Cardiac septum (tissue), 1 donor: ENCODE measurements around the gene SCAPER. TPM values are rescaled to one million over a fixed set of nuclear protein-coding genes. Genes with fewer than 3 reads are reported as not detected.
"Not testable (repeated sequence)": the region's sequence is repeated elsewhere in the genome, so short reads cannot be mapped to it uniquely, and the experiment has no call there.

ENCODE experiments used
- DNase-seq: peaks from one replicate; pipeline ENCODE4 v3.0.0-alpha.2; 2020; ENCODE audit warnings: low spot score
- intact Hi-C: fragments of 100-400 bp; cut with DNase I; formaldehyde crosslinking; loops from one replicate; pipeline ENCODE4 v1.14.0; 2022
- total RNA-seq: library from RNA; stranded (reverse); fragmentation: NEBNext Ultra II Directional; extraction: Animal tissue kit (Norgen Biotek cat#: 25700); gene quantifications from one replicate; pipeline ENCODE4 v1.2.1, GENCODE V29; 2021
- donor health status: DM: no; HTN: no; CAD: no.

The SCAPER gene
- total RNA-seq, 1 donor from 2014 or later: 31.9 TPM

DNA sequence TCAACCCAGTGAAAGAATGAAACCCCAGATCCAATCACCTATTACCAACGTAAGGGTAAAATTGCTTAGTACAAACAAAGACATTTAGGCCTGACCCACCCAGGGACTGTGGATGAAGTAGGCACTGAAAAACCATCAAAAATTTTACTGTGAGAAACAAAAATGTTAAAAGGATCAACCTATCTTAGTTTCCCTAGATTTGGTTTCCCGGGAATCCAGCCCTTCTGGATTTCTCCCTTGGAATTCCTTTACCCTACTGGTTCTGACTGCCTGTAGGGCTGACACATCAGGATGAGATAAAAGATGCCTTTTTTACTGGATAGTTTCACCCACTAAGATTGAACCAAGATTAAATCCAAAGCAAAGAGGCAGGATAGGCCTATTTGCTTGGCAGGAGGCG, 102.7 kb downstream of the SCAPER start:
- intact Hi-C loops: no loop called here
- DNase-seq: no peak

DNA sequence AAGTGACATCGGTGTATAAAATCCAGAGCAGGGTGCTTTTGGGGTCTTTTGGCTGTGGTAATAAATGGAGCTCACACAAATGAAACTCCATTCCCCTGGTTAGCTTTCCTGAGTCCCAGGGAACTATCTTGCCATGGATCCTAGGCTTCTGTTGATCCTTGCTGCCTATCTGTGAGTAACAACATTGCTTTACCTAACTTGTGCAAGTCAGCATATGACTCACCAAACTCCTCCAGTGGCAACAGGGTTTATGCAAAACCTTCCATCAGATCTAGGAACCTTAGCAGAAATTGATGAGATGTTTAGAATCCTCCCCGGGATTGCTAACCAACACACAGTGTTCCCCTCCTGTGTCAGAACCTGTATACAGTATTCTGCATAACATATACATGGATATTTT, 105.4 kb downstream of the SCAPER start:
- intact Hi-C loops: no loop called here
- no peak for DNase-seq

DNA sequence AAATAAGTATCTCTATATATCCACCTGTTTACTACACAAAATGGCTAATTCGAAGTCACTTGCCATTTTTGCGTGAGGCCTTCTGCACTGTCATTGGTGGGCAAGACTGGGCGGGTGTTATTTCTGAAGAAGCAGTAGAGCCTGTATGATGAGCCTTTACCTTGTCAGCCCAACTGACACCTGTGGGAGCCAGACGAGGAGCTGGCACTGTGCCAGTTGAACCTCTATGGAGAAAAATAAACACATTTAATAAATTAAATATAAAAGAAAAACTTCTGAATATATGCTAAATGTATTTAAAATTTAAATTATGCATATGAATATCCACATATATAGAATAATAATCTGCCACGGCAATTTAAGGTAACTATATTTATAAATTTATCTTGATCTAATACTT, 109.9 kb downstream of the SCAPER start:
- intact Hi-C loops: no loop called here
- DNase-seq: no peak

DNA sequence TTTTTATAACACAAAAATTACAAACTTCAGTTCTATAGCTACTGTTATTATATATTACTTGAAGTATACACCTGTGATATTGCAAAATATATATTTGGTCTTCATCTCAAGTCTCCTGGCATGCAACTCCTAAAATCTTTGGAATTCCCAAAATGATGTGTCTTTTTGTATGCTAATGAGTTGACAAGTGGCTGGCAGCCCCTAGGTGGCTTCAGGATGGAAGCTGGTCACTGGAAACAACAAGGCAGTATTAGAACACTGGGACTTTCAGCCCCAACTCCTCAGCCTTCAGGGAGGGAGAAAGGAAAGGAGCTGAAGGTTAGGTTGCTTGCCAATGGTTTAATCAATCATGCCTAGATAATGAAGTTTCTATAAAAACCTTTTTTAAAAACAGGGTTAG, 112.0 kb downstream of the SCAPER start:
- intact Hi-C loops: no loop called here
- no peak for DNase-seq

DNA sequence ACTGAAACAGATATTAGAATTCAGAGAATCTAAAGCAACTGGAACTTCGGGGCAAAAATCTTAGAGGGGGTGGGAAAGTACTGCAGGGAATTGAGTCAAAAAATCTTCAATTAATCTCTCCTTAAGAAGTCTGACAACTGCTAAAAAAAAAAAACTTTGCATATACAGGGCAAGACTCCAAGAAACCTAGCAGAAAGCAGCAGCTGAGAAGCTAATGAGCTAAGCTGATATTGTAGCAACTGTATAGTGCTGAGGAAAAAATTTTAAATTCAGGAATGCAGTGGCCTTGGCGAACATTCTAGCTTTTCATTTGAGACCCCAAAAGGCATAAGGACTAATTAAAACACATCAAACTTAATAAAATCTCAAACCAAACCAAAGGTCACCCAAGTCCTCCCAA, 113.6 kb downstream of the SCAPER start:
- intact Hi-C loops: no loop called here
- DNase-seq: no peak

DNA sequence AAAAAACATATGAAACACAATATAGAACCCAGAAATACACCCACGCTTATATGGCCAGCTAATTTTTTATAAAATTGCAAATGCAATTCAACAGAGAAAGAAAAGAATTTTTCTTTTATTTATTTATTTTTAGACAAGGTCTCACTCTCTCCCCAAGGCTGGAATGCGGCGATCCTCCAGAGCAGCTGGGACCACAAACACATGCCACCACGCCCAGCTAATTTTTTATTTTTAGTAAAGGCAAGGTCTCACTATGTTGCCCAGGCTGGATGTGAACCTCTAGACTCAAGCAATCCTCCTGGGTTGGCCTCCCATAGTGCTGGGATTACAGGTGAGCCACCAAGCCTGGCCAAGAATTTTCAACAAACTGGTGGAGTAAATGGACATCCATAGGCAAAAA, 117.9 kb downstream of the SCAPER start:
- intact Hi-C loops: no loop called here
- no peak for DNase-seq

DNA sequence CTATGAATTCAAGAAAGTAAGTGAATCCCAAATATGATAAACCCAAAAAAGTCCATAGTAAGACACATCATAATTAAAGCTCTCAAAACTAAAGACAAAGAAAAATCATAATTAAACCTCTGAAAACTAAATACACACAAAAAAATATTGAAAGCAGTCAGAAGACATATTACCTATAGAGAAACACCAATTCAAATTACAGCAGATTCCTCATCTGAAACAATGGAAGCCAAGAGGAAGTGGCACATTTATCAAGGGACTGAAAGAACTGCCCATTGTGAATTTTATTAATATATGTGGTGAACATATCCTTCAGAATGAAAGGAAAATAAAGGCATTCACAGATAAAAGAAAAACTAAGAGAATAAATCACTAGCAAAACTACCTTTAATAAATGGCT, 128.2 kb downstream of the SCAPER start:
- no peak for DNase-seq
- intact Hi-C loops: no loop called here

DNA sequence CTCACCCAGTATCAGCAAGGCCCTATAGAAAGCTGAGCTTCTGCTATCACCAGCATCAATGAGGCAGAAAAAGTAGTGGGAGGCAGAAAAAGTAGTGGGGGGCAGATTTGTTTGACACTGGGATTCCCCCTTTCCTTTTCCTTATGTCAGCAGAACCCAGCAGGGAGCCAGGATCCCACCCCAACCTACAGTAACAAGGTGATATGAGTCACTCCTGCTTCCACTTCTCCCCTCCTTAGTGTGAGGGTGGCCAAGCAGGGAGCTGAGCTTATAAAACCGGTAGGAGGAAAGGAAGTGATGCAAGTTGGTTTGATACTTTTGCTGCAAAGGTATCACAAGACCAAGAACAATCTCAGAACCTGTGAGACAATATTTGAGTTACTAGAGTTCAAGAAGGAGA, 128.7 kb downstream of the SCAPER start:
- intact Hi-C loops: no loop called here
- no peak for DNase-seq

DNA sequence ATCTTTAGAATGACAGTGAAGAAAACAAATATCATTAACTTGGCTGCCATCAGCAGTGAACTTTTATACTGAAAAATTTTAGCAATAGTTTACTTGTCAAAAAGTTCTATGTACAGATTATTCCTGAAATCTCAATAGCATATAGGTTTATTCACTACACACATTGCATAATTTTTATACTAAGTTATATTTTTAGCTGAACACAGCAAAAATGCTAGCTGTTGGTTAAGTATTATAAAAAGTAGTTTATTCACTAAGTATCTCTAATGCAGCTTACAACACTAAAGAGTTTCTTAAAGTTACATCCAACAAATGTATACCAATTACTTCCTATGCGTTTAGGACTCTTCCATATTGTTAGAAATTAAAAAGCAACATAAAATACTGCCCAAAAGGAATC, 131.9 kb downstream of the SCAPER start:
- DNase-seq: no peak
- intact Hi-C loops: no loop called here

DNA sequence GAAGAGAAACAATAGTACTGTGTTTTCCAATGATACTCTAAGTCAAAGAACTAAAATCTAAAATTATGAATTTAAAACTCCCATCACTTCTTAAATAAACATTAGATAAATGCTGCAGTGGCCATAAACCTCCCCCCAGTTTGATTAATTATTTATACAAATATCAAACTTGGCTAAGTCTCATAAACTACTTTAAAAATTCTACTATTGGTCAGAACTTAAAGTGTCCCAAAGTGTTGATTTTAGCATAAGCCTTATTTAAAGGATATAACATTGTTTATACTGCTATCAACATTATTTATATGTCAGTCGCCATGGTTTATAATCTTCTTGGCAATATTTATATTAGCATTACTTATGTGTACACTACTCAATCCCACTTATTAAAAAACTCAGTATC, 132.4 kb downstream of the SCAPER start:
- intact Hi-C loops: no loop called here
- DNase-seq: no peak

DNA sequence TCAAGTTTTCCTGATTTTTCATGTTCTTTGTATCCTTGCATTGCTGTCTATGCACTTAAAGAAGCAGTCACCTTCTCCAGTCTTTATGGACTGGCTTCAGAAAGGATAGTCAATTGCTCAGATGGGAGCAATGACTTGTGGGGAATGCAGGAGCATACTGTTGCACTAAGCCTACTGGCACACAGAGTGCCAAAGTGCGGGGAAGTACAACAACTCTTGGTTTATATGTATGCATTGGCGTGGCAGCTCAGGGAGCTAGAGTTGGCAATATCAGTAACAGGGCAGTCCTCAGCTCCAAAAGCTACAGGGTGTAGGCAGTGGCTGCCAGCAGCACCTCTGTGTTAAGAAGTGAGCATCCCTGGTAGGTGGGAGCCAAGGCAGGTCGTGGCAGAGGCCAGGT, 141.1 kb downstream of the SCAPER start:
- intact Hi-C loops: no loop called here
- no peak for DNase-seq

DNA sequence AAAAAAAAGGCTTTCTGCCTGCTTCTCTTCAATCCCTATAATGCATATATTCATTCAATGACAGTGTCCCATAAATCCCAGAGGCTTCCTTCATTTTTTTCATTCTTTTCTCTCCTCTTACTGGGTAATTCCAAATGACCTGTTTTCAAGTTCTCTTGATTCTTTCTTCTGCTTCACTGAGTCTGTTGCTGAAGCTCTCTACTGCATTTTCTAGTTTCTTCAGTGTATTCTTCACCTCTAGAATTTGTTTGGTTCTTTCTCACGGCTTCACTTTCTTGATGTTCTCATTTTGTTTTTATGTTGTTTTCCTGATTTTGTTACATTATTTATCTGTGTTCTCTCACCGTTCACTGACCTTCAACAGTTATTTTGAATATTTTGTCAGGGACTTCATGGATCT, 141.6 kb downstream of the SCAPER start:
- no peak for DNase-seq
- intact Hi-C loops: no loop called here

DNA sequence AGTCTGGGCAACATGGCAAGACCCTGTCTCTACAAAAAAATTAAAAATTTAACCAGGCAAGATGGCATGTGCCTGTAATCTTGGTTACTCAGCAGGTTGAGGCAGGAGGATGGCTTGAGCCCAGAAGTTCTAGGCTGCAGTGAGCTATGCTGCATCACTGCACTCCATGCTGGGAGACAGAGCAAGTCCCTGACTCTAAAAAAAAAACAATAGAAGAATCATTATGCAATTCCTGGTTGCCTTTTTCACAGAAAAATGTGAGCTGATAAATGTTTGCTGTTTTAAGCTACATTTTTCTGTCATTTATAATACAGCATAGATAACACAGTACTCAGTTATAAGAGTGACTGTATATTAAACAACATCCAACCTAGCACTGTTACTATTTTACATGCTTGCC, 148.8 kb downstream of the SCAPER start:
- DNase-seq: no peak
- intact Hi-C loops: no loop called here

DNA sequence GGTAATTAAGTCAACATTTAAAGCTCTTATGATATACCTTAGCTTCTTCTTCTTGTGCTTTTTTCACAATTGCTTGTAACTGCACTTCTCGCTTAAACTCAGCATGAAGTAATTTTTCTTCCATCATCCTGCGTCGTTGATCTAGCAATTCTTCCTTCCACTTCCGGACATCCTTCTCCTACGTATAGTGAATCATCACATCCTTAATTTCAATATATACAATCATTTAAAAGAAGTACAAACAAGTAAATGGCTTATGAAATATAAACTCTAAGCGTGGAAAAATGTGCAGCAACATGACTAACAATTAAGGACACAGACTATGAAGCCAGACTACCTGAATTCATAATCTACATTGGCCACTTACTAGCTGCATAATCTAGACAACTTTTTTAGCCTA, 151.4 kb downstream of the SCAPER start:
- intact Hi-C loops: no loop called here
- no peak for DNase-seq

DNA sequence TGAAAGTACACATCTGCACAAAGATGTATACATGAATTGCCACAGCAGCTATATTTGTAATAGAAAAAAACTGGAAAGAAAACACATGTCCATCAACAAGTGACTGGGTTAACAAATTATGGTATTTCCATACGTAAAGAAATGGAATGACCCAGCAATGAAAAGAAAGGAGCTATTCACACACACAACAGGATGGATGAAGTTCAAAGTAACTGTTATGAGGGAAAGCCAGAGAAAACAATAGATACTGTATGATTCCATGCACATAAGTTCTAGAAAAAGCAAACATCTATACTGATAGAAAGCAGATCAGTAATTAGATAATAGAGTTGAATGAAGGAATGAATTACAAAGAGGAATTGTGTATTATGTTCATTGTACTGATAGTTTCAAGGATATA, 152.0 kb downstream of the SCAPER start:
- intact Hi-C loops: no loop called here
- DNase-seq: no peak

DNA sequence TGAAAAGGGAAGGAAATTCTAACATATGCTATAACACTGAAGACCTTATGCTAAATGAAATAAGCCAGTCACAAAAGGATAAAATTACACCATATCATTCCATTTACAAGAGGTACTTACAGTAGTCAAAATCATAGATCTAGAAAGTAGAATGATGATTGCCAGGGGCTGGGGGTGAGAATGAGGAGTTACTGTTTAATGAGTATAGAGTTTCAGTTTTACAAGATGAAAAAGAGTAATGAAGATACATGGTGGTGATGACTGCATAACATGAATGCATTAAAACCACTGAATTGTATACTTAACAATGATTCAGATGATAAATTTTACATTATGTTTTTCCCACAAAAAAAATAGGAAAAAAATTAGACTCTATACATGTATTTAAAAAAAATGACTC, 152.6 kb downstream of the SCAPER start:
- intact Hi-C loops: no loop called here
- no peak for DNase-seq

DNA sequence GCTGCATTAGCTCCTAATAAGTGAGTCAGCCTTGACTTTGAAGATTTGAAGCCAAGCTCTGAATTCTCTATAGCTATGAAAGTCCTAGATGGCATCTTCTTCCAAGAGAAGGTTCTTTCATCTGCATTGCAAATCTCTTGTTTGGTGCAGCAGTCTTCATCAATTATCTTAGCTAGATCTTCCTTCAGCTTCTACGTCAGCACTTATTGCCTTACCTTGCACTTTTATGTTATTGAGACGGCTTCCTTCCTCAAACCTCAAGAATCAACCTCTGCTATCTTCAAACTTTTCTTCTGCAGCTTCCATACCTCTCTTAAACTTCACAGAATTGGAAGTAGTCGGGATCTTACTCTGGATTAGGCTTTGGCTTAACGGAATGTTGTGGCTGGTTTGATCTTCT, 167.6 kb downstream of the SCAPER start:
- intact Hi-C loops: no loop called here
- DNase-seq: no peak

DNA sequence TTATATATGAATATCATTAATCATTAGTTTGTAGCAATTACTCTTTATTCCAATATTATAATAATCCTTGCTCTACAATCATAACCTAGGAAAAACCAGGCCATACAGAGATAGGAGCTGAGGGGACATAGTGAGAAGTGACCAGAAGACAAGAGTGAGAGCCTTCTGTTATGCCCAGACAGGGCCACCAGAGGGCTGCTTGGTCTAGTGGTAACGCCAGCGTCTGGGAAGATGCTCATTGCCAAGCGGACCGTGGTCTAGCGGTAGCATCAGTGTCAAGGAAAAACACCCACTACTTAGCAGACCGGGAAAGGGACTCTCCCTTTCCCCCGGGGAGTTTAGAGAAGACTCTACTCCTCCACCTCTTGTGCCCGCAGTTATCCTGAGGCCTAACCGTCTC, 172.8 kb downstream of the SCAPER start:
- intact Hi-C loops, DNase-seq: not testable (repeated sequence)

DNA sequence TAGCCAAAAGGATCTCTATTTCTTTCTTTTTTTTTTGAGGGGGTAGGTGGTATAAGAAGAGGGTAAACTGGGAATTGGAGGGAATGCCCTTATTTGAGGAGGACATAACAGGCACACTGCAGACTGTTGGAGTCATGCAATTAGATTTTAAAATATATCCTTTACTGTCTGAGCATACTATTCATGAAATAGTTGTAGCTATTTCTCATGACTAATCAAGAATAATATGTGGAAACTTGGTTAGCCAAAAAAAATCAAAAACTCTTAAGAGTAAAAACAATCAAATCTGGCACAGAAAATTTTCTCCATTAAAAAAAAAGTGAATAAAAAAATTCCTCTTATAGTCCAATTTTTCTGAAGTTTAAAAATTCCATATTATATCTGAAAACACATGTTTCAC, 174.9 kb downstream of the SCAPER start:
- intact Hi-C loops: no loop called here
- no peak for DNase-seq

DNA sequence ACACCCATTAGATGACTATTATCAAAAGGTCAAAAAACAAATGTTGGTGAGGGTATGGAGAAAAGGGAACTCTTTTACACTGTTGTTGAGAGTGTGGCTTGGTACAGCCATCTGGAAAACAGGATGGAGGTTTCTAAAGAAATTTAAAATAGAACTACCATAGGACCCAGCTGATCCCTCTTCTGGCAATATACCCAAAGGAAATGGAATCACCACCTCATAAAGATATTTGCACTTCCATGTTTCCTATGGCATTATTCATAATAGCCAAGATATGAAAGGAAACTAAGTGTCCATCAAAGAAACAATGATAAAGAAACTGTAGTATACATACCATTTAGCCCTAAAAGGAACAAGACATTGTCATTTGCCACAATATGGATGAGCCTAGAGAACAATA, 186.3 kb downstream of the SCAPER start:
- intact Hi-C loops: no loop called here
- no peak for DNase-seq

DNA sequence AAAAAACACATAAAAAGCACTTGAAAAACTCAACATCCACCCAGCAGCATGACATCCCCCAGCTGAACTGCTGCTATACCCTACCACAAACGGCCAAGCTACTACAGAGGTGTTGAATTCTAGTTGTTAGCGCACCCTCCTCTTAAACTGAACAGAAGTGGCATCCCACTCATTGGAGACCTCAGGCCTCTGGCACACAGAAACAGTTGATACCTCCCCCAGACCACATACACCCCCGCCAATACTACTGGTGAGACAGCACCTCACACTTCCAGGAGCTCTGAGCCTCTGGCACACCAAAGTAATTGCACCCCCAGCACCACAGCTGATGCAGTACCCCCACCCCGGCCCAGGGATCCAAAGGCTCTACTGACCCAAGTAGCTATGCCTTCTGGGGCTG, 190.2 kb downstream of the SCAPER start:
- no peak for DNase-seq
- intact Hi-C loops: no loop called here

DNA sequence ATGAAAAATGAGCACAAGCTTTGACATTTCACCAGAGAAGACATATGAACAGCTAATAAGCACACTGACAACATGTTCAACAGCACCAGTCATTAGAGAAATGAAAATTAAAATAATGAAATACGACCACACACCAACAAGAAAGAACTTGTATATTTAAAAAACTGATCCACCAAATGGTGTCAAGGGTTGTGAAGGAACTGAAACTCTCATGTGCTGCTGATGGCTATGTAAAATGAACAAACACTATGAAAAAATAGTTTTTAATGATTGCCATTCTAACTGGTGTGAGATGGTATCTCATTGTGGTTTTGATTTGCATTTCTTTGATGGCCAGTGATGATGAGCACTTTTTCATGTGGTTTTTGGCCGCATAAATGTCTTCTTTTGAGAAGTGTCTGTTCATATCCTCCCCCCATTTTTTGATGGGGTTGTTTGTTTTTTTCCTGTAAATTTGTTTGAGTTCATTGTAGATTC, 193.8 kb downstream of the SCAPER start:
- intact Hi-C loops: no loop called here

DNA sequence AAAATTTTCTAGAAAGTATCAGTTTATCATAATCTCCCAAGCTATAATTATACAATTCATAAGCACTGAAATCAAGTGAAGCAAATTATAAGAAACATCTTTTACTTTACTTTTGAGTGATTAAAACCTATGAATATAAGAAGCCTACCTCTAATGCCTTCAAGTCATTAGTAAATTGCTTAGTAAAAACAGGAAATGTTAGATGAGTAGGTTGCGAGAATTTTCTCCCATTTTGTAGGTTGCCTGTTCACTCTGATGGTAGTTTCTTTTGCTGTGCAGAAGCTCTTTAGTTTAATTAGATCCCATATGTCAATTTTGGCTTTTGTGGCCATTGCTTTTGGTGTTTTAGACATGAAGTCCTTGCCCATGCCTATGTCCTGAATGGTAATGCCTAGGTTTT, 201.1 kb downstream of the SCAPER start:
- DNase-seq, intact Hi-C loops: not testable (repeated sequence)

More for the DNA sequence above, 193.8 kb downstream of the SCAPER start:
- no peak for DNase-seq
